ENCODE measurements around the gene MYRFL. TPM values are rescaled to one million over a fixed set of nuclear protein-coding genes. Genes with fewer than 3 reads are reported as not detected.

Gene MYRFL
- total RNA-seq, 1 experiment from 2014 or later: 0.57 TPM

DNA sequence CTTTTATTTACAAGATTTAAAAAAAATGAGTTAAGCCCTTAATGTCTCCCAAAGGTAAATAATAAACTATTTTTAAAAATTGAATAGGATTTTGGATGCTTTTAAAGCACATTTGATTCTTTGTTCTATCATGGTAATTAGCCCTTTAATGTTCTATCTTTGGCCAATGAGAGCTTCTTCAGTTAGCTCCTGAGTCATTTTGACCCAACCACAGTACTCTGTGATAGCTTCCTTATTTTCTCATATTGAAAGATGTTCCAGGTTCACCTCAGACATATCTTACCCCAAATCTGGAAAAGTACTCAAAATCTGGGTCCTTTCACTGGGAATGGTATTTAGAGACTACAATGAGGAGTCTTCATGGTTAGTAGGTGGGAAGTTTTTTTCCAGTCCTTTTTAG lies 98.0 kb downstream of the MYRFL start:
- Mint-ChIP-seq H3K36me3 (ENCODE audit: insufficient read depth in 1 of 3, low read depth in 3 of 3) (peaks cover 0 to 4% (median 3%) of the 10 kb centered on the region in 3 experiments; a peak in 5 of 7 replicates), H3K4me1 (peaks cover 21 to 25% of the 10 kb centered on the region in 2 experiments), H3K27ac (no peak overlapping the region), H3K9me3 (peaks cover 3 to 4% of the 10 kb centered on the region in 2 experiments; a peak in 4 of 5 replicates), H3K27me3 (ENCODE audit: low read depth) (no peaks in the 10 kb centered on the region), H3K4me3 (no peak overlapping the region)
- Histone ChIP-seq H3K4me2 (ENCODE audit: insufficient read depth, insufficient read length, low read length) (no peak overlapping the region), H2BK20ac (ENCODE audit: low read depth, low read length, poor library complexity, severe bottlenecking) (no peak overlapping the region), H4K91ac (ENCODE audit: insufficient read length, low read depth, low read length) (no peak overlapping the region), H4K5ac (ENCODE audit: insufficient read length, low read depth, low read length) (no peak overlapping the region), H2AFZ (ENCODE audit: low read length) (no peak overlapping the region), H3K27ac (ENCODE audit: insufficient read length, low read depth, low read length) (no peak overlapping the region), H2BK120ac (ENCODE audit: low read depth, low read length, poor library complexity, severe bottlenecking) (no peak overlapping the region), H3K4ac (ENCODE audit: low read depth, low read length) (no peak overlapping the region), H3K18ac (ENCODE audit: insufficient read length, low read depth, low read length) (no peak overlapping the region), H3K9ac (ENCODE audit: extremely low read depth, insufficient read length, low read length) (no peak overlapping the region), H2BK12ac (ENCODE audit: insufficient read length, low read depth, low read length) (no peak overlapping the region), H2BK5ac (ENCODE audit: insufficient read length, low read length) (no peak overlapping the region), H3K23ac (ENCODE audit: insufficient read length, low read depth, low read length) (no peak overlapping the region), H3T11ph (ENCODE audit: low read length) (no peak overlapping the region), H3K4me1 (ENCODE audit: insufficient read depth, low read length) (no peaks in the 10 kb centered on the region; the same call in 1 of the 2 replicates), H3K14ac (ENCODE audit: insufficient read depth, low read length) (no peak overlapping the region), H3K27me3 (ENCODE audit: insufficient read depth, low read length) (no peaks in the 10 kb centered on the region), H4K8ac (replicated peaks; ENCODE audit: insufficient read length, low read depth, low read length) (no peak overlapping the region), H3K79me2 (ENCODE audit: insufficient read depth, low read length) (0 out of 2 replicates have a peak, but pooled peaks cover 1% of the 10 kb centered on the region), H3K56ac (ENCODE audit: insufficient read length, low read depth, low read length) (no peak overlapping the region), H2AK5ac (ENCODE audit: insufficient read length, low read length) (no peak overlapping the region), H3K9me3 (ENCODE audit: control insufficient read depth, low read depth, low read length) (no peaks in the 10 kb centered on the region), H4K20me1 (ENCODE audit: control insufficient read depth, insufficient read depth, insufficient read length) (no peaks in the 10 kb centered on the region), H3K79me1 (ENCODE audit: insufficient read depth, low read depth, low read length, poor library complexity, severe bottlenecking) (no peaks in the 10 kb centered on the region), H3K23me2 (ENCODE audit: insufficient read length, low read depth, low read length, poor library complexity, severe bottlenecking) (no peaks in the 10 kb centered on the region), H2BK15ac (ENCODE audit: low read depth, low read length) (no peak overlapping the region)
- DNase-seq: no peak
- TF ChIP-seq, protein P1, sequence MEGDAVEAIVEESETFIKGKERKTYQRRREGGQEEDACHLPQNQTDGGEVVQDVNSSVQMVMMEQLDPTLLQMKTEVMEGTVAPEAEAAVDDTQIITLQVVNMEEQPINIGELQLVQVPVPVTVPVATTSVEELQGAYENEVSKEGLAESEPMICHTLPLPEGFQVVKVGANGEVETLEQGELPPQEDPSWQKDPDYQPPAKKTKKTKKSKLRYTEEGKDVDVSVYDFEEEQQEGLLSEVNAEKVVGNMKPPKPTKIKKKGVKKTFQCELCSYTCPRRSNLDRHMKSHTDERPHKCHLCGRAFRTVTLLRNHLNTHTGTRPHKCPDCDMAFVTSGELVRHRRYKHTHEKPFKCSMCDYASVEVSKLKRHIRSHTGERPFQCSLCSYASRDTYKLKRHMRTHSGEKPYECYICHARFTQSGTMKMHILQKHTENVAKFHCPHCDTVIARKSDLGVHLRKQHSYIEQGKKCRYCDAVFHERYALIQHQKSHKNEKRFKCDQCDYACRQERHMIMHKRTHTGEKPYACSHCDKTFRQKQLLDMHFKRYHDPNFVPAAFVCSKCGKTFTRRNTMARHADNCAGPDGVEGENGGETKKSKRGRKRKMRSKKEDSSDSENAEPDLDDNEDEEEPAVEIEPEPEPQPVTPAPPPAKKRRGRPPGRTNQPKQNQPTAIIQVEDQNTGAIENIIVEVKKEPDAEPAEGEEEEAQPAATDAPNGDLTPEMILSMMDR (conservative IDR thresholded peaks at IDR 0.05): no peak
